DND-41 (cell line): Measurements from ENCODE around the gene SBF1.

Experiments
- EZH2 ChIP-seq: IDR thresholded peaks from 3 replicates; pipeline ENCODE4 v1.6.1; 2012; ENCODE audit warnings: borderline replicate concordance, low read depth, mild to moderate bottlenecking, moderate library complexity, low read length, inconsistent platforms; ENCODE audit not compliant: severe bottlenecking
- TF ChIP-seq, protein P1 (sequence below): IDR thresholded peaks from 2 replicates; pipeline ENCODE4 v1.5.1; 2012; ENCODE audit warnings: borderline replicate concordance, low read length, moderate library complexity, mild to moderate bottlenecking; ENCODE audit not compliant: poor library complexity, severe bottlenecking; ENCODE audit errors: extremely low read depth

DNA sequence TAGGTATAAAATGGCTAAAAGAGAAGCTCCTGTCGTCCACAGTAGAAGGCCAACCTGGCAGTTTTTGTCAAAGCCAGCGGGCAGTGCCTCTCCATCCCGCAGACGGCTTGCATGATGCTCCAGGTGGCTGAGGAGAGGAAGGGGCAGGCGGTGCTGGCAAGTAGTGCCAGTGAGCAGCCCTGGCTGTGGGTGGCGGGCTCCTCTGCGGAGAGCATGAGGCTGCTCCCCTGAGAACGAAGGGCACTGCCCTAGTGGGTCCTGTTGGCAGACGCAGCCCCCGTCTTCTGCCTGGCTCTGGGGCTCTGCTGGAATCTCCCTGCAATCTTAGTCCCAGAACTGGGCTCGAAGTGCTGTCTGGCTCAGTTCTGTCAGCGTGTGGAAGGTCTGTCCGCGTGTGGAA, 50.9 kb downstream of the SBF1 start:
- TF ChIP-seq, protein P1, sequence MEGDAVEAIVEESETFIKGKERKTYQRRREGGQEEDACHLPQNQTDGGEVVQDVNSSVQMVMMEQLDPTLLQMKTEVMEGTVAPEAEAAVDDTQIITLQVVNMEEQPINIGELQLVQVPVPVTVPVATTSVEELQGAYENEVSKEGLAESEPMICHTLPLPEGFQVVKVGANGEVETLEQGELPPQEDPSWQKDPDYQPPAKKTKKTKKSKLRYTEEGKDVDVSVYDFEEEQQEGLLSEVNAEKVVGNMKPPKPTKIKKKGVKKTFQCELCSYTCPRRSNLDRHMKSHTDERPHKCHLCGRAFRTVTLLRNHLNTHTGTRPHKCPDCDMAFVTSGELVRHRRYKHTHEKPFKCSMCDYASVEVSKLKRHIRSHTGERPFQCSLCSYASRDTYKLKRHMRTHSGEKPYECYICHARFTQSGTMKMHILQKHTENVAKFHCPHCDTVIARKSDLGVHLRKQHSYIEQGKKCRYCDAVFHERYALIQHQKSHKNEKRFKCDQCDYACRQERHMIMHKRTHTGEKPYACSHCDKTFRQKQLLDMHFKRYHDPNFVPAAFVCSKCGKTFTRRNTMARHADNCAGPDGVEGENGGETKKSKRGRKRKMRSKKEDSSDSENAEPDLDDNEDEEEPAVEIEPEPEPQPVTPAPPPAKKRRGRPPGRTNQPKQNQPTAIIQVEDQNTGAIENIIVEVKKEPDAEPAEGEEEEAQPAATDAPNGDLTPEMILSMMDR = no peak
- no peak for TF ChIP-seq EZH2
